SK-N-DZ (cell line): ENCODE data around the gene BABAM2.
"Not testable (repeated sequence)": the region's sequence is repeated elsewhere in the genome, so short reads cannot be mapped to it uniquely, and the experiment has no call there.

Source experiments
- DNase-seq: peaks from one replicate; pipeline ENCODE4 v3.0.0-alpha.2; 2015; ENCODE audit warnings: low spot score

Gene BABAM2

DNA sequence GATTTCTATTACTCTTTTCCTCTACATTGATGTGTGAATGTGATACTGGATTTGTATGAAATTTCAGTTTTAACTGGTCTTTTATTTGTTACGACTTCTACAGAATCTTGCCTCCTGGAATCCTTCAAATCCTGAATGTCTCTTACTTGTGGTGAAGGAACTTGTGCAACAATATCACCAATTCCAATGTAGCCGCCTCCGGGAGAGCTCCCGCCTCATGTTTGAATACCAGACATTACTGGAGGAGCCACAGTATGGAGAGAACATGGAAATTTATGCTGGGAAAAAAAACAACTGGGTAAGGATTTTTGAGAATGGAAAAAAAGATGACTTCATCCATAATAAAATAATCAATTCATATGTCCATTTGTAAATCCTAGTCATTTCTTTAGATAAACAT is 134.6 kb downstream of the BABAM2 start:
- DNase-seq: no peak

DNA sequence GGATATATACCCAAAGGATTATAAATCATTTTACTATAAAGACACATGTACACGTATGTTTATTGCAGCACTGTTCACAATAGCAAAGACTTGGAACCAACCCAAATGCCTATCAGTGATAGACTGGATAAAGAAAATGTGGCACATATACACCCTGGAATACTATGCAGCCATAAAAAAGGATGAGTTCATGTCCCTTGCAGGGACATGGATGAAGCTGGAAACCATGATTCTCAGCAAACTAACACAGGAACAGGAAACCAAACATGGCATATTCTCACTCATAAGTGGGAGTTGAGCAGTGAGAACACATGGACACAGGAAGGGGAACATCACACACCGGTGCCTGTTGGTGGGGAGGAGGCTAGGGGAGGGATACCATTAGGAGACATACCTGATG is 135.7 kb downstream of the BABAM2 start:
- not testable (repeated sequence) for DNase-seq

DNA sequence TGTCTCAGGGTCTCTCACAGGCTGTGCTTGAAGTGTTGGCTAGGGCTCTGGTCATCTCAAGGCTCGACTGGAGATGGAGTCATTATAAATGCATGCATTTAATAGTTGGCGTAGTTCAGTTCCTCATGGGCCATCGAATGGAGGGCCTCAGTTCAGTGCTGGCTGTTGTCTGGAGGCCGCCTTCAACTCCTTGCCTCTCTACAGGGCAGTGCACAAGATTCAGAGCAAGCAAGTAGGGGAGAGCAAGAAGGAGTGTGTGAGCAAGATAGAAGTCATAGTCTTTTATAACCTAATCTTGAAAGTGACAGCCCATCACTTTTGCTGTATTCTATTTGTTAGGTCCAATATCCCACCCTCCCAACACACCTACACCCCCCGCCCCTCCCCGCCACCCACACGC is 137.5 kb downstream of the BABAM2 start:
- no peak for DNase-seq

DNA sequence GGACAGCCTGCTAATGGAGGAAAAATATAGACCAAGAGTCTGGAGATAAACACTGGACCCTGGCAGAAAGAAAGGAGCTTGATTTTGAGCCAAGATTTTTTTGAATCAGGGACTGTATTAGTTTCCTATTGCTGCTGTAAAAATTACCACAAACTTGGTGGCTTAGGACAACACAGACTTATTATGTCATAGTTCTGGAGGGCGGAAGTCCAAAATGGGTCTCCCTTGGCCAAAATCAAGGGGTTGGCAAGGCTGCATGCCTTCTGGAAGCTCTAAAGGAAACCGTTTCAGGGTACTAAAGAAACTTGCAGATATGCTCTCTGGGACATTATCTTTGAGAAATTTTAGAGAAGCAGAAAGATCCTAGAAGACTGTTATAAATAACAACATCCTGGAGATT is 140.1 kb downstream of the BABAM2 start:
- no peak for DNase-seq

GRCh38 chr2:28032816-28033215 is 142.3 kb downstream of the BABAM2 start:
- no peak for DNase-seq

- no peak for DNase-seq
Measured at GRCh38 chr2:28034696-28035095, 144.2 kb downstream of the BABAM2 start.

DNA sequence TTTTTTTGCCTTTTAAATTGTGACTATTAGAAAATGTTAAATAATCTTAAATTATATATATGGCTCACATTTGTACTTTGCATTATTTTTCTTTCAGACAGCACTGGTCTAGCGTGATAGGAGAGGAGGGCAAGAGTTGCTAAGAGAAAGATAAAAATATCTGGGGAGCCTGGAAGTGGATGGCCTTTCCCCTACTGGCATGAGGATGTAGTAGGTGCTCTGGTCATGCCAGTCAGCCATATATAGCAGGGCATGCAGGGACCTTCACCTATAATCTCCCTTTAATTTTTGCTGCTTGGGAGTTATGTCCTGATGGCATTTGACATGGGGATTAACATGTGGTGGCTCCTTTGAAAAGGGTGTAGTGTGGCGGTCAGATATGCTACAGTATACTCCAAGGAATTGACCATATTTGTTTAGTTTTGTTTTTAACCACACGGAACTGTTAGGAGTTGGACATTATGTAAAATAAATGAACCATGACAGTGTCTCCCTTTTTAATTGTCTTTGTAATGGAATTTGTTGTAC is 144.7 kb downstream of the BABAM2 start:
- DNase-seq: no peak

- DNase-seq: no peak
Measured at GRCh38 chr2:28035816-28036215, 145.3 kb downstream of the BABAM2 start.

DNA sequence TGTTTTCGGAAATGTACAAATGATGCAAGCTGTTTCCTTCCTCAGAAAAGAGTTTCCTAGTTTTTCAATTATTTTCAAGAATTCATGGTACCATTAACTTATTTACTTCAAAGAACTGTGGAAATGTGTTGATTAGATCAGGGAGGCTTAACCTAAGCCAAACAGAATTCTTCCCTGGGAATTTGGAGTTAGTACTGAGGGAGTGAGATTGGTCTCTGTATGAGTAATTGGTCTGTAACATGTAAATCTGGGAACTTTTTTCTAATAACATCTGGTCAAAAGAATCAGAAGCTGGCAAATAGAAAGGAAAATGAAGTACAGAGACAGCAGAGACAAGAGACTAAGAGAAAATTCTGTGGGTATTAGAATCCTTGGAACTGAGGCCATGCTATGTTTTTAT is 145.8 kb downstream of the BABAM2 start:
- DNase-seq: no peak

- no peak for DNase-seq
Measured at GRCh38 chr2:28038722-28039121, 148.2 kb downstream of the BABAM2 start.

DNA sequence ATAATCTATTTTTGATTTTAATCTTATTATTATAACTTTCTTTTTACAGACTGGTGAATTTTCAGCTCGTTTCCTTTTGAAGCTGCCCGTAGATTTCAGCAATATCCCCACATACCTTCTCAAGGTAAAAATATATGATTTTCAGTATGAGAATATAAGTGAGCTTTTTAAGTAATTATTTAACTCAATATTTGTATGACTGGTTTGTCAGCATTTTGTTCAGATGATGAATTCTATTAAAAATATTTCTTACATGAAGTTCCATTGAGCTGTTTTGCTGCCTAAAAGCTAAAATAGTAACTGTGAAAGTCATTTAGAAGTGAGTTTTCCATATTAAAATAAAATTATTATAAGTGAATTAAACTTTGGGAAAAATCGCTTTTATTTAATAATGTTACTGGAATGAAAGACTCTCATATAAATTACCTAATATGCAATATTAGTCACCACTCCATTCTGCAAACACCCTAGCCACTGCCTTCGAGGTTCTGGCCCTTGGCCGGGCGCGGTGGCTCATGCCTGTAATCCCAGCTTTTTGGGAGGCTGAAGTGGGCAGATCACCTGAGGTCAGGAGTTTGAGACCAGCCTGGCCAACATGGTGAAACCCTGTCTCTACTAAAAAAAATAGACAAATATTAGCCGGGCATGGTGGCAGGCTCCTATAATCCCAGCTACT is 155.3 kb downstream of the BABAM2 start:
- no peak for DNase-seq

GRCh38 chr2:28046921-28047320 is 156.4 kb downstream of the BABAM2 start:
- no peak for DNase-seq

- DNase-seq: no peak
Measured at GRCh38 chr2:28047681-28048080, 157.2 kb downstream of the BABAM2 start.

DNA sequence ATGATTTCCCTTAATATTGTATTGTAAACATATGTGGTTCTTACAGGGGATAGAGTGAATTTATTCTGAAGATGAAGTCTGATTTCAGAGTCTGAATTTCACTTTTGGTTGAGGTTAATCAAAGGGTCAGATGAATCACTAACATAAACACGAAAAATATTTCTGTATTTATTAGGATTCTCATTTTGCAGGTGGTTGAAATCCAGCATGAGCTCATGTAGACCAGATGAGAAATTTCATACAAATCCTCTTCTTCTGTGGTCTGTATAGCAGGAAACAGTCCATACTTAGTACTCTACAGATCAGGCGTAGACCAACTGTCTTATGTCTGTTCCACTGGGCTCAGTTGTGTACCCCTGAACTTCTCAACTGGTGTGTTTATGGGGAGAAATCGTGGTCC is 157.8 kb downstream of the BABAM2 start:
- no peak for DNase-seq

DNA sequence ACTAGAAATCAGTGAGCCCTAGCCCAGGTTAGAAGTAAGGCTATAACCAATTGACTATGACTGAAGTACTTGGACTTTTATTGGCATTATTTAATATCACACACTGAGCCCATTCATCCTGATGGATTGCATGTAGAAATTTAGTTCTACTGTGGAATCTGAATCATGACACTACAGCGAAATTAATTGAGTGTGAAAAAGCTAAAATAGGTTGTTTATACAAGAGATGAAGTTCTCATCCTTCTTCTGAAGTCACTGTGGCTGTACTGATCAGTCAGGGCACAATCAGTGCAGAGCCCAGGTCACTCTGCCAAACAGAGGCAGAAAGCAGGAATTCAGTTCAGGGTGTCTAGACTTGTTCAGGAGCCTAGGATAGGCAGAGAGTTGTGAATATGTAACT is 158.9 kb downstream of the BABAM2 start:
- no peak for DNase-seq

- no peak for DNase-seq
Measured at GRCh38 chr2:28049899-28050298, 159.4 kb downstream of the BABAM2 start.

GRCh38 chr2:28052691-28053090 is 162.2 kb downstream of the BABAM2 start:
- no peak for DNase-seq

- DNase-seq: no peak
Measured at GRCh38 chr2:28053597-28053996, 163.1 kb downstream of the BABAM2 start.

DNA sequence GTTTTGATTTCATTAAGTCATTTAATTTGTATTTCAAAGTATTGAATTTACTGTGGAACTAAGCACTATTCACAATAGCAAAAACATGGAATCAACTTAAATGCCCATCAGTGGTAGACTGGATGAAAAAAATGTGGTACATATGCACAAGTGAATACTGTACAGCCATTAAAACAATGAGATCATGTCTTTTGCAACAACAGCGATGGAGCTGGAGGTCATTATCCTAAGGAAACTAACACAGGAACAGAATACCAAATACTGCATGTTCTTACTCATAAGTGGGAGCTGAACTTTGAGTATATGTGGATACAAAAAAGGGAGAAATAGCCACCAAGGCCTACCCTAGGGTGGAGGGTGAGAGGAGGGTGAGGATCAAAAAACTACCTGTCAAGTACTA is 164.4 kb downstream of the BABAM2 start:
- no peak for DNase-seq

DNA sequence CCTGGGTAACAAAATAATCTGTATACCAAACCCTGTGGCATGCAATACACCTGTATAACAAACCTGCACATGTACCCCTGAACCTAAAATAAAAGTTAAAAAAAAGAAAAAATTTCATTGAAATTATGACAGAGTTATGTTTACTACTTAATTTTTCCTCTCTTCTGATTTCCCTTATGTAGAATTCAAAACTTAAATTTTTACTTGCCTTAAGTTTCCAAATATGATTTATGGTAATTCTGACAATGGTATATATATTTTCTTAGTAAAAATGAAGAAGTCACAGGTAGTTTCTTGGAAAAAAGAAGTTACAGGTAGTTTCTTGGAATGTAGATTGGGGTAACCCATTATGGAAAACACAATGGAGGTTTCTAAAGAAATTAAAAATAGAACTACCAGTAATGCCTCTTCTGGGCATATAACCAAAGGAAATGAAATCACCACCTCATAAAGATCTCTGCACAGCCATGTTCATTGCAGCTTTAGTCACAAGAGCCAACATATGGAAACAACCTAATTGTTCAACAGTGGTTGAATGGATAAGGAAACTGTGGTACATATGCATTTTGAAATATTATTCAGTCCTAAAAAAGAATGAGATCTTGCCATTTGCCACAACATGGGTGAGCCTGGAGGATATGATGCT is 164.9 kb downstream of the BABAM2 start:
- DNase-seq: no peak

- DNase-seq: no peak
Measured at GRCh38 chr2:28058791-28059190, 168.3 kb downstream of the BABAM2 start.

- no peak for DNase-seq
Measured at GRCh38 chr2:28062867-28063266, 172.3 kb downstream of the BABAM2 start.

- DNase-seq: no peak
Measured at GRCh38 chr2:28063492-28063962, 173.0 kb downstream of the BABAM2 start.
